ENCODE results near the gene CYP27C1.

CYP27C1 gene

GRCh38 chr2:127205218-127206125 lies 14.6 kb downstream of the CYP27C1 start:
- ATAC-seq (ENCODE audit: low read depth), result no peak
- no peaks in the 10 kb centered on the region for H3K36me3 ChIP-seq (ENCODE audit: low read depth)
- no peak for TF ChIP-seq CTCF (IDR thresholded peaks at IDR 0.05; ENCODE audit: poor library complexity, severe bottlenecking)
- no peak for DNase-seq (ENCODE audit: low spot score)
- H3K27ac ChIP-seq (ENCODE audit: poor library complexity, severe bottlenecking), result no peak overlapping the region
- no peaks in the 10 kb centered on the region for H3K4me1 ChIP-seq (ENCODE audit: insufficient read depth, poor library complexity, severe bottlenecking)
- no peaks in the 10 kb centered on the region for H3K27me3 ChIP-seq (ENCODE audit: insufficient read depth, poor library complexity, severe bottlenecking)
- H3K4me3 ChIP-seq (ENCODE audit: severe bottlenecking), result no peak overlapping the region
- no peaks in the 10 kb centered on the region for H3K9me3 ChIP-seq (ENCODE audit: severe bottlenecking)

GRCh38 chr2:127201452-127201851 lies 18.6 kb downstream of the CYP27C1 start:
- ATAC-seq (ENCODE audit: low read depth), result no peak
- Histone ChIP-seq H3K4me1 (ENCODE audit: insufficient read depth, poor library complexity, severe bottlenecking) (no peaks in the 10 kb centered on the region), H3K27ac (ENCODE audit: poor library complexity, severe bottlenecking) (no peak overlapping the region), H3K9me3 (ENCODE audit: severe bottlenecking) (no peaks in the 10 kb centered on the region), H3K4me3 (ENCODE audit: severe bottlenecking) (no peak overlapping the region), H3K36me3 (ENCODE audit: low read depth) (no peaks in the 10 kb centered on the region), H3K27me3 (ENCODE audit: insufficient read depth, poor library complexity, severe bottlenecking) (no peaks in the 10 kb centered on the region)
- no peak for TF ChIP-seq CTCF (IDR thresholded peaks at IDR 0.05; ENCODE audit: poor library complexity, severe bottlenecking)
- DNase-seq (ENCODE audit: low spot score), result no peak

- TF ChIP-seq CTCF (IDR thresholded peaks at IDR 0.05; ENCODE audit: poor library complexity, severe bottlenecking), result no peak
- Histone ChIP-seq H3K36me3 (ENCODE audit: low read depth) (no peaks in the 10 kb centered on the region), H3K27ac (ENCODE audit: poor library complexity, severe bottlenecking) (no peak overlapping the region), H3K4me1 (ENCODE audit: insufficient read depth, poor library complexity, severe bottlenecking) (no peaks in the 10 kb centered on the region), H3K4me3 (ENCODE audit: severe bottlenecking) (no peak overlapping the region), H3K27me3 (ENCODE audit: insufficient read depth, poor library complexity, severe bottlenecking) (no peaks in the 10 kb centered on the region), H3K9me3 (ENCODE audit: severe bottlenecking) (no peaks in the 10 kb centered on the region)
- no peak for DNase-seq (ENCODE audit: low spot score)
- no peak for ATAC-seq (ENCODE audit: low read depth)
These were observed 19.1 kb downstream of the CYP27C1 start for GRCh38 chr2:127200962-127201361.

GRCh38 chr2:127199223-127199622 lies 20.9 kb downstream of the CYP27C1 start:
- no peak overlapping the region for H3K4me3 ChIP-seq (ENCODE audit: severe bottlenecking)
- TF ChIP-seq CTCF (IDR thresholded peaks at IDR 0.05; ENCODE audit: poor library complexity, severe bottlenecking), result no peak
- H3K4me1 ChIP-seq (ENCODE audit: insufficient read depth, poor library complexity, severe bottlenecking), result no peaks in the 10 kb centered on the region
- no peak for ATAC-seq (ENCODE audit: low read depth)
- no peaks in the 10 kb centered on the region for H3K27me3 ChIP-seq (ENCODE audit: insufficient read depth, poor library complexity, severe bottlenecking)
- DNase-seq (ENCODE audit: low spot score), result no peak
- no peak overlapping the region for H3K27ac ChIP-seq (ENCODE audit: poor library complexity, severe bottlenecking)
- H3K36me3 ChIP-seq (ENCODE audit: low read depth), result no peaks in the 10 kb centered on the region
- no peaks in the 10 kb centered on the region for H3K9me3 ChIP-seq (ENCODE audit: severe bottlenecking)

Measured in RWPE2 (cell line).